ENCODE results near the gene CDH26.

- TF ChIP-seq CTCF (IDR thresholded peaks at IDR 0.05) (no peak), POLR2A (IDR thresholded peaks at IDR 0.05) (no peak)
These were observed 20.0 kb upstream of the CDH26 start for GRCh38 chr20:59938221-59938620.

All from uterus (tissue), 2 donors.